Measurements from ENCODE around the gene DENND4A. TPM values are rescaled to one million over a fixed set of nuclear protein-coding genes. Genes with fewer than 3 reads are reported as not detected.

The DENND4A gene
- total RNA-seq, 1 experiment from 2014 or later: 12.7 TPM

DNA sequence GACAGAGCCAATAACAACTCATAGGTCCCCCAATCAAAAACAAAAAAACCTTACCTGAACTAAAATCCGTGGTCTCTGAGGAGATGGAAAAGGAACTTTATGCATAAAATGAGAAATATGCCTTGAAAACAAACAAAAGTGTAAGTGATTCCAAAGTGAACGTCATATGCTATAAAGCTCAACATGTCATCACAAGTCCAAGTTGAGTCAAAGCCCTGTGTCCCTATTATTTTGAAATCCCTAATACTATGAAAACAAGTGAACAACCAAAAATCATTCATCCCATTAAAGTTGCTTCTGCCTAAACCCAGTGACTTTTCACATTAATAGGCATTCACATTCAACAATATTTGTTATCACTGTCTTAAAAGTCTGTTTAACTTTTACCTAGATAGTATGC, 59.4 kb downstream of the DENND4A start:
- Histone ChIP-seq H3K4me3 (ENCODE audit: low read depth, low read length) (no peak overlapping the region), H3K27me3 (replicated peaks; ENCODE audit: control insufficient read depth, insufficient read depth, low read length) (no peaks in the 10 kb centered on the region), H3K4me1 (no peaks in the 10 kb centered on the region), H3K36me3 (ENCODE audit: control insufficient read depth, insufficient read depth, low read length) (no peaks in the 10 kb centered on the region), H3K9me3 (no peaks in the 10 kb centered on the region)
- intact Hi-C loops (cut with micrococcal nuclease; ENCODE audit: unreplicated experiment): no loop called here
- Mint-ChIP-seq H3K4me3 (ENCODE audit: unreplicated experiment) (no peak overlapping the region), H3K36me3 (ENCODE audit: insufficient read depth, unreplicated experiment) (no peaks in the 10 kb centered on the region), H3K9me3 (ENCODE audit: unreplicated experiment) (no peaks in the 10 kb centered on the region), H3K27ac (ENCODE audit: unreplicated experiment) (no peak overlapping the region), H3K4me1 (ENCODE audit: low read depth, unreplicated experiment) (peaks cover 13% of the 10 kb centered on the region), H3K27me3 (ENCODE audit: insufficient read depth, unreplicated experiment) (no peaks in the 10 kb centered on the region)
- no TSS peak for BruUV-seq (replicated peaks)
- CTCF ChIA-PET: no interaction called here
- no peak for DNase-seq
- TF ChIP-seq, protein P1, sequence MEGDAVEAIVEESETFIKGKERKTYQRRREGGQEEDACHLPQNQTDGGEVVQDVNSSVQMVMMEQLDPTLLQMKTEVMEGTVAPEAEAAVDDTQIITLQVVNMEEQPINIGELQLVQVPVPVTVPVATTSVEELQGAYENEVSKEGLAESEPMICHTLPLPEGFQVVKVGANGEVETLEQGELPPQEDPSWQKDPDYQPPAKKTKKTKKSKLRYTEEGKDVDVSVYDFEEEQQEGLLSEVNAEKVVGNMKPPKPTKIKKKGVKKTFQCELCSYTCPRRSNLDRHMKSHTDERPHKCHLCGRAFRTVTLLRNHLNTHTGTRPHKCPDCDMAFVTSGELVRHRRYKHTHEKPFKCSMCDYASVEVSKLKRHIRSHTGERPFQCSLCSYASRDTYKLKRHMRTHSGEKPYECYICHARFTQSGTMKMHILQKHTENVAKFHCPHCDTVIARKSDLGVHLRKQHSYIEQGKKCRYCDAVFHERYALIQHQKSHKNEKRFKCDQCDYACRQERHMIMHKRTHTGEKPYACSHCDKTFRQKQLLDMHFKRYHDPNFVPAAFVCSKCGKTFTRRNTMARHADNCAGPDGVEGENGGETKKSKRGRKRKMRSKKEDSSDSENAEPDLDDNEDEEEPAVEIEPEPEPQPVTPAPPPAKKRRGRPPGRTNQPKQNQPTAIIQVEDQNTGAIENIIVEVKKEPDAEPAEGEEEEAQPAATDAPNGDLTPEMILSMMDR (IDR thresholded peaks at IDR 0.05; ENCODE audit: insufficient read depth in 1 of 2, low read depth in 1 of 2, low read length in 1 of 2, severe bottlenecking in 1 of 2, unreplicated experiment in 1 of 2): no peak
- POLR2A ChIA-PET: no interaction called here

DNA sequence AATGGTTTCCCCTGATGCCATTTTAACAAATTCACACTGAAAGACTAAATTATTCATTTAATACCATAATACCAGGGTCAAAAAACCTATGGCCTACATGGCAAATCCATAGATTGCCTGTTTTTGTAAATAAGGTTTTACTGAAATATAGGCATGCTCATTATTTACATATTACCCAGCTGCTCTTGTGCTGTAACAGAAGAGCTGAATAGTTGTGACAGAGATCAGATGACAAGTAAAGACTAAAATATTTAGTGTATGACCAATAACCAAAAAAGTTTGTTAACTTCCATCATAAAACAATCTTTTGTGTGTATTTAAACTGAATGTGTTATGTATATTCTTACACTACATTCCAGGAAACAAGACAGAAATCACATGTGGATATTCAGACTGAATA, 60.2 kb downstream of the DENND4A start:
- no peak overlapping the region for H3K4me3 ChIP-seq (ENCODE audit: low read depth, low read length)
- intact Hi-C loops (cut with micrococcal nuclease; ENCODE audit: unreplicated experiment): no loop called here
- H3K27me3 ChIP-seq (replicated peaks; ENCODE audit: control insufficient read depth, insufficient read depth, low read length): no peaks in the 10 kb centered on the region
- DNase-seq: no peak
- H3K36me3 ChIP-seq (ENCODE audit: control insufficient read depth, insufficient read depth, low read length): no peaks in the 10 kb centered on the region; the same call in 1 of the 2 replicates
- Mint-ChIP-seq H3K27ac (ENCODE audit: unreplicated experiment) (no peak overlapping the region), H3K4me3 (ENCODE audit: unreplicated experiment) (no peak overlapping the region), H3K4me1 (ENCODE audit: low read depth, unreplicated experiment) (peaks cover 13% of the 10 kb centered on the region), H3K36me3 (ENCODE audit: insufficient read depth, unreplicated experiment) (no peaks in the 10 kb centered on the region), H3K9me3 (ENCODE audit: unreplicated experiment) (no peaks in the 10 kb centered on the region), H3K27me3 (ENCODE audit: insufficient read depth, unreplicated experiment) (no peaks in the 10 kb centered on the region)
- BruUV-seq (replicated peaks): no TSS peak
- TF ChIP-seq, protein P1 (IDR thresholded peaks at IDR 0.05; ENCODE audit: insufficient read depth in 1 of 2, low read depth in 1 of 2, low read length in 1 of 2, severe bottlenecking in 1 of 2, unreplicated experiment in 1 of 2): no peak
- no peaks in the 10 kb centered on the region for H3K4me1 ChIP-seq
- POLR2A ChIA-PET: no interaction called here
- CTCF ChIA-PET: no interaction called here
- H3K9me3 ChIP-seq: no peaks in the 10 kb centered on the region

DNA sequence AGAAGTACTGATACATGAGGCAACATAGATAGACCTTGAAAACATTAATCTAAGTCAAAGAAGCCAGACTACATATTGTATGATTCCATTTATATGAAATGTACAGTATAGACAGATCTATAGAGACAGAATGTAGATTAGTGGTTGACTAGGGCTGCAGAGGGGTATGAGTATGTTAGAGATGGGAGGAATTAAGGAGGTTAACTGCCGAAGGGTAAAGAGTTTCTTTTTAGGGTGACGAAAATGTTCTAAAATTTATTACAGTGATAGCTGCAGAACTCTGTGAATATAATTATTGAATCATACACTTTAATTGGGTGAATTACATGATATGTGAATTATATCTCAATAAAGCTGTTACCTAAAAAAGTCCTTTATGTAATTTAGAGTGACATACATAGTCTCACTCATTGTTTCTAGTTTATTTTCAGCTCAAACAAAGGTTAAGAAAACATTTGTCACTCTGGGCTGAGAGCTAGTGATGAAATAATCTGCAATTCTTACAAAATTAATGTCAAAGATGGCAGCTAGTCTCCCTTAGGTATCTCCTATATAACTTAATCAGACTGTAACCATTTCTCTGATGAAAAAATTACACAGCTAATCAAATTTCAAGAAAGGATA, 61.4 kb downstream of the DENND4A start:
- H3K27ac Mint-ChIP-seq (ENCODE audit: unreplicated experiment): no peak overlapping the region
- H3K36me3 Mint-ChIP-seq (ENCODE audit: insufficient read depth, unreplicated experiment): no peaks in the 10 kb centered on the region
- no TSS peak for BruUV-seq (replicated peaks)
- H3K9me3 Mint-ChIP-seq (ENCODE audit: unreplicated experiment): no peaks in the 10 kb centered on the region
- H3K4me1 Mint-ChIP-seq (ENCODE audit: low read depth, unreplicated experiment): peaks cover 16% of the 10 kb centered on the region
- H3K4me1 ChIP-seq: 0 out of 2 replicates have a peak, but pooled peaks cover 7% of the 10 kb centered on the region
- no peak overlapping the region for H3K4me3 Mint-ChIP-seq (ENCODE audit: unreplicated experiment)
- TF ChIP-seq, protein P1 (IDR thresholded peaks at IDR 0.05; ENCODE audit: insufficient read depth in 1 of 2, low read depth in 1 of 2, low read length in 1 of 2, severe bottlenecking in 1 of 2, unreplicated experiment in 1 of 2): no peak
- intact Hi-C loops (cut with micrococcal nuclease; ENCODE audit: unreplicated experiment): no loop called here
- POLR2A ChIA-PET: interaction anchor here (0.6 kb wide), 1 partner anchor 60 kb away, joined by 3 read pairs; no protein-coding TSS in a partner anchor
- CTCF ChIA-PET: no interaction called here
- no peaks in the 10 kb centered on the region for H3K9me3 ChIP-seq
- no peaks in the 10 kb centered on the region for H3K27me3 Mint-ChIP-seq (ENCODE audit: insufficient read depth, unreplicated experiment)
- H3K36me3 ChIP-seq (ENCODE audit: control insufficient read depth, insufficient read depth, low read length): no peaks in the 10 kb centered on the region; the same call in 1 of the 2 replicates
- no peak for DNase-seq
- no peaks in the 10 kb centered on the region for H3K27me3 ChIP-seq (replicated peaks; ENCODE audit: control insufficient read depth, insufficient read depth, low read length)
- H3K4me3 ChIP-seq (ENCODE audit: low read depth, low read length): no peak overlapping the region

Data from Caco-2 (cell line).